GM12878 (cell line): ENCODE data around the gene KANTR. TPM values are rescaled to one million over a fixed set of nuclear protein-coding genes. Genes with fewer than 3 reads are reported as not detected.

ENCODE experiments used
- ATAC-seq: fragments of 200-7000 bp; cut with Tn5 transposase; 3 replicates; pipeline ENCODE4 v1.9.1; 2020; ENCODE audit warnings: mild to moderate bottlenecking, moderate library complexity
- BruUV-seq: library from RNA; stranded (reverse); fragments of 400-500 nt; replicated peaks from 2 replicates; lab custom pipeline; 2021; lab: Mats Ljungman, UMichigan
- CTCF ChIA-PET: fragments of 300-600 bp; sonication (Branson Sonifier 250); formaldehyde crosslinking; extraction: SDS; loops from one replicate; lab custom pipeline; 2021; ENCODE audit warnings: inconsistent platforms; lab: Yijun Ruan, JAX
- POLR2A ChIA-PET: fragments of 350-600 bp; formaldehyde crosslinking; extraction: SDS; loops from one replicate; lab custom pipeline; 2021; ENCODE audit warnings: inconsistent platforms; lab: Charles Lee
- RAD21 ChIA-PET: fragments of 300-600 bp; sonication (Branson Sonifier 250); formaldehyde crosslinking; loops from one replicate; lab custom pipeline; 2023; ENCODE audit warnings: antibody characterized with exemption; ENCODE audit not compliant: unreplicated experiment; lab: Charles Lee
- SMC1A ChIA-PET: fragments of 300-600 bp; sonication (Branson Sonifier 250); formaldehyde crosslinking; loops from one replicate; lab custom pipeline; 2023; ENCODE audit not compliant: unreplicated experiment, uncharacterized antibody; lab: Charles Lee
- DNase-seq: peaks from one replicate; pipeline ENCODE4 v3.0.0-alpha.2; 2011; ENCODE audit warnings: low read depth, low spot score
- FAIRE-seq: peaks from 3 replicates; lab custom pipeline; 2011; peaks lifted over from hg19 to GRCh38; lab: Jason Lieb, UNC
- H2AFZ ChIP-seq: 2 replicates; pipeline ENCODE4 v1.6.0; 2011; ENCODE audit warnings: low read depth, low read length, control low read depth; ENCODE audit not compliant: control insufficient read depth
- H3K27ac ChIP-seq: 2 replicates; pipeline ENCODE4 v1.5.1; 2011; ENCODE audit warnings: control low read depth; ENCODE audit not compliant: control insufficient read depth, insufficient read depth
- H3K27me3 ChIP-seq, 2 experiments: replicated peaks in 1 of 2; 2 replicates each; pipeline versions ENCODE4 v1.6.0 to v1.6.1; 2011; ENCODE audit warnings: low read length in 1 of 2; ENCODE audit not compliant: control insufficient read depth in 2 of 2, insufficient read depth in 2 of 2
- H3K36me3 ChIP-seq, 2 experiments: 2 replicates each; pipeline ENCODE4 v1.5.1; 2011; ENCODE audit warnings: low read length in 1 of 2; ENCODE audit not compliant: control insufficient read depth in 2 of 2, insufficient read depth in 2 of 2
- H3K4me1 ChIP-seq: 2 replicates; pipeline ENCODE4 v1.6.1; 2011; ENCODE audit warnings: mild to moderate bottlenecking, low read length, moderate library complexity, mixed read lengths; ENCODE audit not compliant: control insufficient read depth, insufficient read depth
- H3K4me2 ChIP-seq: 2 replicates; pipeline ENCODE4 v1.6.0; 2011; ENCODE audit warnings: control low read depth; ENCODE audit not compliant: control insufficient read depth, insufficient read depth
- H3K4me3 ChIP-seq: fragments of 200-600 bp; sonication (generic); 2 replicates; pipeline ENCODE4 v1.5.1; 2016
- H3K79me2 ChIP-seq: 2 replicates; pipeline ENCODE4 v1.6.0; 2011; ENCODE audit warnings: low read length; ENCODE audit not compliant: control insufficient read depth, insufficient read depth
- H3K9ac ChIP-seq: 2 replicates; pipeline ENCODE4 v1.8.0; 2011; ENCODE audit warnings: low read length, control low read depth, mixed read lengths; ENCODE audit not compliant: control insufficient read depth, insufficient read depth
- H3K9me3 ChIP-seq: replicated peaks from 3 replicates; pipeline ENCODE4 v1.5.1; 2011; ENCODE audit warnings: mild to moderate bottlenecking, low read length; ENCODE audit not compliant: control insufficient read depth, insufficient read depth
- H4K20me1 ChIP-seq: 2 replicates; pipeline ENCODE4 v1.6.0; 2011; ENCODE audit not compliant: control insufficient read depth, insufficient read depth
- CHD2 ChIP-seq: IDR thresholded peaks from 2 replicates; pipeline ENCODE4 v1.6.1; 2011; ENCODE audit warnings: low read depth, low read length, improper control_type of control experiment, borderline replicate concordance
- GABPA ChIP-seq: IDR thresholded peaks from 2 replicates; pipeline ENCODE4 v1.6.1; 2014; ENCODE audit warnings: antibody characterized with exemption, low read depth, mild to moderate bottlenecking, inconsistent platforms
- MEF2A ChIP-seq: IDR thresholded peaks from 2 replicates; pipeline ENCODE4 v1.6.1; 2011; ENCODE audit warnings: low read depth, mild to moderate bottlenecking, low read length, moderate library complexity; ENCODE audit not compliant: insufficient read depth
- MYC ChIP-seq: IDR thresholded peaks from 2 replicates; pipeline ENCODE4 v1.6.1; 2011; ENCODE audit warnings: mild to moderate bottlenecking, low read length, moderate library complexity, inconsistent platforms; ENCODE audit not compliant: insufficient read depth, insufficient replicate concordance, insufficient read length, severe bottlenecking
- SKIL ChIP-seq: fragments of 450-650 bp; IDR thresholded peaks from 2 replicates; pipeline ENCODE4 v1.6.1; 2017; ENCODE audit warnings: mild to moderate bottlenecking, low read depth, inconsistent platforms; ENCODE audit not compliant: poor library complexity, severe bottlenecking
- STAT1 ChIP-seq: fragments of 450-650 bp; conservative IDR thresholded peaks from 2 replicates; pipeline ENCODE4 v1.6.1; 2014; ENCODE audit warnings: antibody characterized with exemption, mild to moderate bottlenecking
- TBL1XR1 ChIP-seq: IDR thresholded peaks from 2 replicates; pipeline ENCODE4 v1.6.1; 2012; ENCODE audit warnings: low read depth, low read length, improper control_type of control experiment
- ZBTB40 ChIP-seq: fragments of 450-650 bp; IDR thresholded peaks from 2 replicates; pipeline ENCODE4 v1.6.1; 2016; ENCODE audit warnings: mild to moderate bottlenecking, moderate library complexity, borderline replicate concordance
- ZNF217 ChIP-seq: fragments of 450-650 bp; IDR thresholded peaks from 2 replicates; pipeline ENCODE4 v1.6.1; 2017; ENCODE audit warnings: antibody characterized with exemption, mild to moderate bottlenecking
- WGBS: methylation state at CpG from one replicate; pipeline ENCODE4 v1.1.6; 2016; ENCODE audit warnings: low lambda C conversion rate; ENCODE audit not compliant: insufficient replicate concordance, insufficient coverage; ENCODE audit errors: missing lambda C conversion rate; 5-methylcytosine and 5-hydroxymethylcytosine counted together
- in situ Hi-C: fragments of 300-500 bp; cut with MboI; formaldehyde crosslinking; loops from 9 replicates; pipeline ENCODE4 v1.14.3; 2018; ENCODE audit warnings: mixed read lengths
- intact Hi-C: fragments of 100-400 bp; cut with micrococcal nuclease; formaldehyde crosslinking; loops from one replicate; pipeline ENCODE4 v1.14.2; 2022; ENCODE audit not compliant: unreplicated experiment
- polyA plus RNA-seq, 11 experiments: library from polyadenylated mRNA; depleted of rRNA in 4 of 11; unstranded in 6 of 11; stranded (reverse) in 5 of 11; fragments of >200 nt; fragmentation: Nextera tagmentation in 4 of 11; fragmentation: Illumina TruSeq in 1 of 11; extraction: Ambion mirVana in 4 of 11; extraction: Trizol in 1 of 11; gene quantifications; 1 replicate in 1 of 11; 2 replicates in 10 of 11; pipeline versions ENCODE4 v1.2.1 to v1.2.3, GENCODE V29; 2011 to 2016; ENCODE audit warnings: inconsistent platforms in 2 of 11, missing spikeins in 2 of 11, low read depth in 1 of 11
- total RNA-seq, 4 experiments: library from RNA; depleted of rRNA in 3 of 4; stranded (reverse); fragments of >200 nt in 3 of 4; fragmentation: Illumina TruSeq in 1 of 4; extraction: Trizol in 1 of 4; gene quantifications; 2 replicates each; pipeline versions ENCODE4 v1.2.1 to v1.2.3, GENCODE V29; 2013 to 2021

The KANTR gene
- total and polyA plus RNA-seq, 10 of the 15 experiments (the other 5 are each of a cell fraction or from before 2014, with no cell fraction given), result 1.00 to 14.8 (median 5.5) TPM

GRCh38 chrX:53156207-53156596 is 62.3 kb downstream of the KANTR start:
- Histone ChIP-seq H3K79me2 (no peaks in the 10 kb centered on the region), H3K9me3 (no peaks in the 10 kb centered on the region), H3K9ac (no peak overlapping the region), H3K27ac (no peak overlapping the region), H3K4me3 (no peak overlapping the region), H3K4me1 (no peaks in the 10 kb centered on the region), H3K27me3 (no peaks in the 10 kb centered on the region), H3K36me3 (no peaks in the 10 kb centered on the region), H3K4me2 (no peak overlapping the region), H2AFZ (no peak overlapping the region), H4K20me1 (no peaks in the 10 kb centered on the region)
- intact Hi-C loops, result no loop called here
- 15% methylated on average over 2 of the region's 2 CpGs for WGBS
- ATAC-seq (no peak), DNase-seq (no peak), FAIRE-seq (no peak)
- BruUV-seq, result no TSS peak
- RAD21 ChIA-PET, result no interaction called here
- POLR2A ChIA-PET, result no interaction called here
- in situ Hi-C loops, result no loop called here
- CTCF ChIA-PET, result no interaction called here
- TF ChIP-seq ZBTB40 (no peak), SKIL (no peak), CHD2 (no peak), TBL1XR1 (no peak), MYC (no peak), MEF2A (no peak), GABPA (no peak), STAT1 (no peak), ZNF217 (no peak)
- SMC1A ChIA-PET, result no interaction called here
